GM18870 (cell line): ENCODE measurements around the gene RALGPS2.
"Not testable (repeated sequence)": the region's sequence is repeated elsewhere in the genome, so short reads cannot be mapped to it uniquely, and the experiment has no call there.

Experiments
- ATAC-seq: cut with Tn5 transposase; IDR thresholded peaks from one replicate; pipeline ENCODE4 v1.9.1; 2021; ENCODE audit warnings: moderate library complexity; ENCODE audit not compliant: unreplicated experiment

The RALGPS2 gene

GRCh38 chr1:178939338-178940067 is 214.5 kb downstream of the RALGPS2 start:
- no peak for ATAC-seq

- ATAC-seq, result no peak
Observed at GRCh38 chr1:178940068-178940765, 215.2 kb downstream of the RALGPS2 start.

- no peak for ATAC-seq
Observed at GRCh38 chr1:178941261-178941689, 216.2 kb downstream of the RALGPS2 start.

- no peak for ATAC-seq
Observed at GRCh38 chr1:178941849-178942248, 216.8 kb downstream of the RALGPS2 start.

GRCh38 chr1:178942285-178943198 is 217.5 kb downstream of the RALGPS2 start:
- no peak for ATAC-seq

GRCh38 chr1:178944729-178945128 is 219.7 kb downstream of the RALGPS2 start:
- ATAC-seq, result no peak

GRCh38 chr1:178945763-178946266 is 220.8 kb downstream of the RALGPS2 start:
- ATAC-seq, result no peak

- ATAC-seq, result no peak
Observed at GRCh38 chr1:178946416-178946815, 221.4 kb downstream of the RALGPS2 start.

GRCh38 chr1:178946855-178947676 is 222.0 kb downstream of the RALGPS2 start:
- no peak for ATAC-seq

- ATAC-seq, result no peak
Observed at GRCh38 chr1:178947677-178947981, 222.6 kb downstream of the RALGPS2 start.

- ATAC-seq, result no peak
Observed at GRCh38 chr1:178948676-178949075, 223.6 kb downstream of the RALGPS2 start.

GRCh38 chr1:178949866-178950265 is 224.8 kb downstream of the RALGPS2 start:
- ATAC-seq, result not testable (repeated sequence)

- no peak for ATAC-seq
Observed at GRCh38 chr1:178951600-178951999, 226.6 kb downstream of the RALGPS2 start.

GRCh38 chr1:178953034-178953433 is 228.0 kb downstream of the RALGPS2 start:
- ATAC-seq, result no peak

- no peak for ATAC-seq
Observed at GRCh38 chr1:178953538-178954324, 228.7 kb downstream of the RALGPS2 start.

GRCh38 chr1:178954325-178954690 is 229.3 kb downstream of the RALGPS2 start:
- no peak for ATAC-seq

- ATAC-seq, result no peak
Observed at GRCh38 chr1:178954937-178955336, 229.9 kb downstream of the RALGPS2 start.

- ATAC-seq, result no peak
Observed at GRCh38 chr1:178955391-178955954, 230.4 kb downstream of the RALGPS2 start.

GRCh38 chr1:178958491-178958890 is 233.4 kb downstream of the RALGPS2 start:
- no peak for ATAC-seq
